ENCODE data around the gene ADIRF. TPM values are rescaled to one million over a fixed set of nuclear protein-coding genes. Genes with fewer than 3 reads are reported as not detected.

The ADIRF gene
- total and polyA plus RNA-seq, 2 donors (not counting 1 experiment from before 2014, with no cell fraction given): not detected

- H3K4me2 ChIP-seq (replicated peaks; ENCODE audit: low read depth, low read length, poor library complexity, severe bottlenecking): no peak overlapping the region
- ChIA-PET POLR2A (no interaction called here), CTCF (no interaction called here)
- Mint-ChIP-seq H3K4me3 (no peak overlapping the region), H3K9me3 (ENCODE audit: insufficient read depth) (peaks cover 7% of the 10 kb centered on the region), H3K4me1 (no peaks in the 10 kb centered on the region), H3K27me3 (no peaks in the 10 kb centered on the region), H3K27ac (no peak overlapping the region)
- ATAC-seq (ENCODE audit: low read depth): no peak
- TF ChIP-seq CTCF (IDR thresholded peaks at IDR 0.05) (no peak), EZH2 (IDR thresholded peaks at IDR 0.05; ENCODE audit: borderline replicate concordance, insufficient read depth, low read depth, low read length, poor library complexity, severe bottlenecking) (no peak)
- DNase-seq: no peak
- H3K79me2 ChIP-seq (ENCODE audit: control insufficient read depth, insufficient read depth, low read length): no peaks in the 10 kb centered on the region
- WGBS (ENCODE audit: insufficient coverage): 83% methylated on average over 4 of the region's 7 CpGs
- H3K27ac ChIP-seq (ENCODE audit: low read length in 2 of 2): no peak overlapping the region
- H4K20me1 ChIP-seq (ENCODE audit: control insufficient read depth, insufficient read depth, low read length, poor library complexity, severe bottlenecking): no peaks in the 10 kb centered on the region
- no peak overlapping the region for H3K9ac ChIP-seq (ENCODE audit: low read length)
- H3K4me3 ChIP-seq (ENCODE audit: control extremely low read depth in 1 of 5, extremely low read depth in 1 of 5, insufficient read depth in 1 of 5, low read depth in 2 of 5, low read length in 4 of 5): no peak overlapping the region
- H3K27me3 ChIP-seq (replicated peaks in 1 of 4; ENCODE audit: control extremely low read depth in 1 of 4, control insufficient read depth in 3 of 4, insufficient read depth in 4 of 4, low read length in 3 of 4): peaks cover 0 to 3% (median 0%) of the 10 kb centered on the region in 4 experiments
- intact Hi-C loops (cut with micrococcal nuclease): no loop called here
- peaks cover 0 to 22% (median 6%) of the 10 kb centered on the region in 3 donors for H3K9me3 ChIP-seq (ENCODE audit: control extremely low read depth in 1 of 3, control insufficient read depth in 2 of 3, insufficient read depth in 1 of 3, low read length in 2 of 3)
- H3K36me3 ChIP-seq (replicated peaks in 1 of 2; ENCODE audit: control extremely low read depth in 1 of 2, control insufficient read depth in 1 of 2, extremely low read depth in 1 of 2, insufficient read depth in 2 of 2, low read length in 1 of 2): no peaks in the 10 kb centered on the region
- H3K4me1 ChIP-seq (ENCODE audit: control insufficient read depth in 2 of 2, insufficient read depth in 2 of 2, low read length in 2 of 2): no peaks in the 10 kb centered on the region
- no peak overlapping the region for H2AFZ ChIP-seq (ENCODE audit: insufficient read depth, low read depth, low read length, poor library complexity, severe bottlenecking)
Measured at GRCh38 chr10:86956195-86956847, 12.0 kb upstream of the ADIRF start.

- Histone ChIP-seq H4K20me1 (ENCODE audit: control insufficient read depth, insufficient read depth, low read length, poor library complexity, severe bottlenecking) (no peaks in the 10 kb centered on the region), H3K4me2 (replicated peaks; ENCODE audit: low read depth, low read length, poor library complexity, severe bottlenecking) (no peak overlapping the region), H3K9ac (ENCODE audit: low read length) (no peak overlapping the region), H2AFZ (ENCODE audit: insufficient read depth, low read depth, low read length, poor library complexity, severe bottlenecking) (no peak overlapping the region), H3K27me3 (replicated peaks in 1 of 4; ENCODE audit: control extremely low read depth in 1 of 4, control insufficient read depth in 3 of 4, insufficient read depth in 4 of 4, low read length in 3 of 4) (peaks cover 0 to 3% (median 0%) of the 10 kb centered on the region in 4 experiments), H3K36me3 (replicated peaks in 1 of 2; ENCODE audit: control extremely low read depth in 1 of 2, control insufficient read depth in 1 of 2, extremely low read depth in 1 of 2, insufficient read depth in 2 of 2, low read length in 1 of 2) (no peaks in the 10 kb centered on the region), H3K4me1 (ENCODE audit: control insufficient read depth in 2 of 2, insufficient read depth in 2 of 2, low read length in 2 of 2) (no peaks in the 10 kb centered on the region), H3K27ac (ENCODE audit: low read length in 2 of 2) (no peak overlapping the region), H3K4me3 (ENCODE audit: control extremely low read depth in 1 of 5, extremely low read depth in 1 of 5, insufficient read depth in 1 of 5, low read depth in 2 of 5, low read length in 4 of 5) (no peak overlapping the region), H3K79me2 (ENCODE audit: control insufficient read depth, insufficient read depth, low read length) (no peaks in the 10 kb centered on the region), H3K9me3 (ENCODE audit: control extremely low read depth in 1 of 3, control insufficient read depth in 2 of 3, insufficient read depth in 1 of 3, low read length in 2 of 3) (peaks cover 0 to 16% (median 6%) of the 10 kb centered on the region in 3 donors)
- intact Hi-C loops (cut with micrococcal nuclease): no loop called here
- H3K4me3 Mint-ChIP-seq: no peak overlapping the region
- no peak for TF ChIP-seq CTCF (IDR thresholded peaks at IDR 0.05)
- TF ChIP-seq EZH2 (IDR thresholded peaks at IDR 0.05; ENCODE audit: borderline replicate concordance, insufficient read depth, low read depth, low read length, poor library complexity, severe bottlenecking): no peak
- peaks cover 5% of the 10 kb centered on the region for H3K9me3 Mint-ChIP-seq (ENCODE audit: insufficient read depth)
- H3K4me1 Mint-ChIP-seq: no peaks in the 10 kb centered on the region
- ATAC-seq (ENCODE audit: low read depth) (no peak), DNase-seq (no peak)
- 86% methylated on average over 7 of the region's 7 CpGs for WGBS (ENCODE audit: insufficient coverage)
- ChIA-PET POLR2A (no interaction called here), CTCF (no interaction called here)
- no peak overlapping the region for H3K27ac Mint-ChIP-seq
- H3K27me3 Mint-ChIP-seq: no peaks in the 10 kb centered on the region
Measured at GRCh38 chr10:86956848-86957448, 11.3 kb upstream of the ADIRF start.

Measured in B cell (primary cell).